SJCRH30 (cell line): ENCODE data around the gene TUBB8B. TPM values are rescaled to one million over a fixed set of nuclear protein-coding genes. Genes with fewer than 3 reads are reported as not detected.
"Not testable (repeated sequence)": the region's sequence is repeated elsewhere in the genome, so short reads cannot be mapped to it uniquely, and the experiment has no call there.

Source experiments
- DNase-seq, 2 experiments: peaks; one replicate each; pipeline ENCODE4 v3.0.0-alpha.2; 2015 to 2020
- H3K27ac ChIP-seq: fragments of 250-450 bp; sonication (Bioruptor Pico); 2 replicates; pipeline ENCODE4 v1.5.1; 2020; ENCODE audit warnings: mild to moderate bottlenecking, moderate library complexity
- H3K27me3 ChIP-seq: fragments of 250-450 bp; sonication (Bioruptor Pico); 2 replicates; pipeline ENCODE4 v1.5.1; 2020; ENCODE audit warnings: mild to moderate bottlenecking, moderate library complexity
- H3K36me3 ChIP-seq: fragments of 250-450 bp; sonication (Bioruptor Pico); 2 replicates; pipeline ENCODE4 v1.5.1; 2020; ENCODE audit warnings: mild to moderate bottlenecking, moderate library complexity
- H3K4me1 ChIP-seq: fragments of 250-450 bp; sonication (Bioruptor Pico); 2 replicates; pipeline ENCODE4 v1.5.1; 2020; ENCODE audit warnings: mild to moderate bottlenecking, moderate library complexity
- H3K4me3 ChIP-seq: fragments of 250-450 bp; sonication (Bioruptor Pico); 2 replicates; pipeline ENCODE4 v1.5.1; 2020; ENCODE audit warnings: mild to moderate bottlenecking, moderate library complexity
- H3K9me3 ChIP-seq: fragments of 250-450 bp; sonication (Bioruptor Pico); replicated peaks from 2 replicates; pipeline ENCODE4 v1.5.1; 2020; ENCODE audit warnings: mild to moderate bottlenecking, moderate library complexity
- total RNA-seq: library from RNA; depleted of rRNA; stranded (reverse); fragments of >200 nt; shearing (Covaris generic); gene quantifications from 2 replicates; pipeline ENCODE4 v1.2.3, GENCODE V29; 2014; rRNA removed

Gene TUBB8B
- total RNA-seq, 1 experiment from 2014 or later, result not detected

DNA sequence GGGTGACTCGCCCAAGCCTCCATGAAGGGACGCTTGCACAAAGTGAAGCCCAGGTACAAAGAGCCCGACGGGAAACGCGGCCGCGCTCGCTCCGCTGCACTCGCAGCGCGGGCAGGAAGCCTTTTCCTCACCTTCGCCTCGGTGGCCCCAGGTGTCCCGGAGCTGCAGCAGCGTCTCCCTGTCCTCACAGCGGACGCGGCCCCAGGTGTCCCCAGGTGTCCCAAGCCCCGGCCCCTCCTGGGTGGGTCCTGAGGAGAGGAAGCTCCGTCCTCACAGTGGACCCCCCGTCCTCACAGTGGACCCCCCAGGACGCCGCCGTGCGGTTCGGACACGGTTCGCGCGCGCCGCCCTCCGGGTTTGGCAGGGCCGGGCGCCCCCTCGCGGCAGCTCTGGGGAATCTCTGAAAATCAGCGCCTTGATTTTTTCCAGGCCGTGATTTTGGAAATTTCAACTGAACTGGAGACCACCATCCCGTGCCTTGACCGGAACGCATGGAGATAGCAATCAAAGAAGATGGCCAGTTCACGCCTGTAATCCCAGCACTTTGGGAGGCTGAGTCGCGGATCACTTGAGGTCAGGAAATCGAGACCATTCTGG, 23.9 kb upstream of the TUBB8B start:
- not testable (repeated sequence) for H3K4me1 ChIP-seq, H3K27me3 ChIP-seq, DNase-seq, H3K27ac ChIP-seq, H3K9me3 ChIP-seq, H3K36me3 ChIP-seq, H3K4me3 ChIP-seq

DNA sequence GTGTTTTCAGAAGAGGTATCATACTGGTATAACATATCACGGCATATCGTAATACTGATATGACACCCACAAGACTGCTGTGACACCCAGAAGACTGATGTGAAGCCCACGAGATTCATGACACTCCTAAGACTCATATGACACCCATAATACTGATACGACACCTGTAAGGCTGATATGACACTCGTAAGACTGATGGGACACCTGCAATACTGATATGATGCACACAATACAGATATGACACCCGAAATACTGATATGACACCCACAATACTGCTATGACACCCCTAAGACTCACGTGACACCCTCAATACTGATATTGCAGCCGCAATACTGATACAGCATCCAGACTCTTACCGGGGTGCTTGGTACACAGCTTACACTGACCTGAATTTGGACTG, 18.3 kb upstream of the TUBB8B start:
- H3K27me3 ChIP-seq, H3K36me3 ChIP-seq, H3K4me3 ChIP-seq, H3K4me1 ChIP-seq, H3K9me3 ChIP-seq, DNase-seq, H3K27ac ChIP-seq: not testable (repeated sequence)

GRCh38 chr18:64279-64678, 14.9 kb upstream of the TUBB8B start:
- H3K4me3 ChIP-seq, H3K9me3 ChIP-seq, H3K27ac ChIP-seq, H3K36me3 ChIP-seq, DNase-seq, H3K27me3 ChIP-seq, H3K4me1 ChIP-seq: not testable (repeated sequence)

DNA sequence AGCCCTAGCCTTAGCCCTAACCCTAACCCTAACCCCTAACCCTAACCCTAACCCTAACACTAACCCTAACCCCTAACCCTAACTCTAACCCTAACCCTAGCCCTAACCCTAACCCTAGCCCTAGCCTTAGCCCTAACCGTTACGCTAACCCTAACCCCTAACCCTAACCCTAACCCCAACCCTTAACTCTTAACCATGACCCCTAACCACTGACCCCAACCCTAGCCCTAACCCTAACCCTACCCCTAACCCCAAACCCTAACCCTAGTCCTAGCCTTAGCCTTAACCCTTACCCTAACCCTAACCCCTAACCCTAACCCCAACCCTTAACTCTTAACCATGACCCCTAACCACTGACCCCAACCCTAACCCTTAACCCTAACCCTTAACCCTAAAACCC, 14.2 kb upstream of the TUBB8B start:
- not testable (repeated sequence) for H3K36me3 ChIP-seq, H3K27ac ChIP-seq, H3K9me3 ChIP-seq, H3K4me3 ChIP-seq, H3K27me3 ChIP-seq, H3K4me1 ChIP-seq
- peak in 1 of 2 experiments; percentile 6 for DNase-seq

DNA sequence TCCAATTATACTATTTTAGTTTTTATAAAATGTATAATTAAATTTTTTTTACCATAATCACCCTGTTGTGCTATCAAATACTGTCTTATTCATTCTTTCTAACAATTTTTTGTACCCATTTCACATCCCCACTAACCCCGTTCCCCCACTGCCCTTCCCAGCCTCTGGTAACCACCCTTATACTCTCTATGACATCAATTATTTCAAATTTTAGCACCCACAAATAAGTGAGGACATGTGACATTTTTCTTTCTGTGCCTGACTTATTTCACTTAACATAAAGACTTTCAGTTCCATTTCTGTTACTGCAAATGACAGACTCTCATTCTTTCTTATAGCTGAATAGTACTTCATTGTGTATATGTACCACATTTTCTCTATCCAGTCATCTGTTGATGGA, 5.0 kb upstream of the TUBB8B start:
- not testable (repeated sequence) for DNase-seq, H3K36me3 ChIP-seq, H3K4me1 ChIP-seq, H3K27ac ChIP-seq, H3K27me3 ChIP-seq, H3K4me3 ChIP-seq, H3K9me3 ChIP-seq

DNA sequence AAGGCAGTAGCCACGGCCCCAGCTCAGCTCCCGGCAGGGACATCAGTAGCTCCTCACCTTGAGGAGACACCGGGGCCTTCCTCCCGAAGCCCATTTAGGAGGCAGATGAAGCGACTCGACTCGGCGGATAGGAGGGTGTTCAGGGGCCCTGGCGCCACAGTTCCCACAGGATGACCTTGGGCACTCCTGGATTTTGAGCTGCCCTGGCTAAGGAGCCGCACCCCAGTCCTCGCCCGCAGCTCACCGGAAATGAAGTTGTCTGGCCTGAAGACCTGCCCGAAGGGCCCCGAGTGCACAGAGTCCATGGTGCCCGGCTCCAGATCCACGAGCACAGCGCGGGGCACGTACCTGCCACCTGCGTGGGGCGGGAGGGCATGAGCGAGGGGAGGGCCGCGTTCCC, 719 bp downstream of the TUBB8B start:
- DNase-seq, H3K27ac ChIP-seq, H3K4me1 ChIP-seq, H3K9me3 ChIP-seq, H3K4me3 ChIP-seq, H3K36me3 ChIP-seq, H3K27me3 ChIP-seq: not testable (repeated sequence)

DNA sequence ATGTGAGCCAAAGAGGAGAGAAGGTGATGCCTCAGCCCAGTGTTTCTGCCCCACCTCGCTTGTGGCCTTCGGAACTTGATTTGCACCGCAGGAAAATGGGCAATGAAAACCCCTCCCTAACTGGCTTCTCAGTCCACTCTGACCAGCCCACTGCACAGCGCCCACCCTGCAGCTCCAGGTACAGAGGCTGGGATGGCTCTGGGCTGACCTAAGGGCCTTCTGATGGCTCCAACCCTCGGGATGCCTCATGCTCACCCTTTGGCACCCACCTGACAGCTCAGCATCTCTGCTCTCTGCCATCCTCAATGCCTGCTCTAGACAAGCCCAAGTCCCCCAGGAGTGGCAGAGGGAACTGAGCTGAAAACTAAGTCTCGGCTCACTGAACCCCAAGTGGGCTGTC, 36.2 kb downstream of the TUBB8B start:
- not testable (repeated sequence) for H3K4me1 ChIP-seq, H3K36me3 ChIP-seq, H3K27ac ChIP-seq, H3K4me3 ChIP-seq, DNase-seq, H3K9me3 ChIP-seq, H3K27me3 ChIP-seq

DNA sequence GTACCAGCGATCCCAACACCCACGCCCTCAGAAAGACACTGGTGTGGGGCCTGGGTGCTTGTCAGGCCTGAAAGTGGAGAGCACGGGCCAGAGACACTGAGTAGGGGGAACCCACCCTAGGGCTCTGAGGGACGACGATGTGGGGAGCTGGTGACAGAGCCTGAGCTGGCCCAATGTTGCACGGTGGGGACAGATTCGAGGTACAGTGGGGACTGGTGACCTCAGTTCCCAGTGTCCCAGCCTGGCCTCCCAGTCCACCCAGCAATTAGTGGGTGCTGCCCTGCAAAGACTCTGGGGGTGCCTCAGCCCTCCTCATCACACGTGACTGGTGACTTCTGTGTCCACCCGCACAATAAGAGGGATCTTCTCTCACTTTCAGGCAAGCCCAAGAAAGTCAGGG, 36.6 kb downstream of the TUBB8B start:
- not testable (repeated sequence) for H3K4me1 ChIP-seq, DNase-seq, H3K36me3 ChIP-seq, H3K27me3 ChIP-seq, H3K9me3 ChIP-seq, H3K27ac ChIP-seq, H3K4me3 ChIP-seq

- H3K4me3 ChIP-seq, H3K4me1 ChIP-seq, DNase-seq, H3K36me3 ChIP-seq, H3K9me3 ChIP-seq, H3K27ac ChIP-seq, H3K27me3 ChIP-seq: not testable (repeated sequence)
Measured at GRCh38 chr18:11383-12274, 37.8 kb downstream of the TUBB8B start.

GRCh38 chr18:10624-11184, 38.7 kb downstream of the TUBB8B start:
- not testable (repeated sequence) for H3K4me3 ChIP-seq, H3K4me1 ChIP-seq, H3K27ac ChIP-seq, DNase-seq, H3K27me3 ChIP-seq, H3K36me3 ChIP-seq, H3K9me3 ChIP-seq

DNA sequence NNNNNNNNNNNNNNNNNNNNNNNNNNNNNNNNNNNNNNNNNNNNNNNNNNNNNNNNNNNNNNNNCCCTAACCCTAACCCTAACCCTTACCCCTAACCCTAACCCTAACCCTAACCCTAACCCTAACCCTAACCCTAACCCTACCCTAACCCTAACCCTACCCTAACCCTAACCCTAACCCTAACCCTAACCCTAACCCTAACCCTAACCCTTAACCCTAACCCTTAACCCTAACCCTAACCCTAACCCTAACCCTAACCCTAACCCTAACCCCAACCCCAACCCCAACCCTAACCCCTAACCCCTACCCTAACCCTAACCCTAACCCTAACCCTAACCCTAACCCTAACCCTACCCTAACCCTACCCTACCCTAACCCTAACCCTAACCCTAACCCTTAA, 39.5 kb downstream of the TUBB8B start:
- not testable (repeated sequence) for H3K36me3 ChIP-seq, H3K4me3 ChIP-seq

More for the DNA sequence above, 39.5 kb downstream of the TUBB8B start:
- not testable (repeated sequence) for H3K27ac ChIP-seq, H3K4me1 ChIP-seq, DNase-seq, H3K27me3 ChIP-seq, H3K9me3 ChIP-seq

Other genes with a start within 250 kb of the TUBB8B start
- gene USP14, start 108.9 kb upstream of the TUBB8B start, total RNA-seq, result 23.1 and 24.9 TPM in 2 replicates
- 51.7 and 59.2 TPM in 2 replicates for gene THOC1, start 218.4 kb upstream of the TUBB8B start, total RNA-seq